H1 (cell line): ENCODE results near the gene MB.

Experiments
- CEBPB ChIP-seq: IDR thresholded peaks from 2 replicates; pipeline ENCODE4 v1.6.1; 2012; ENCODE audit warnings: low read depth, low read length
- CHD2 ChIP-seq: IDR thresholded peaks from 2 replicates; pipeline ENCODE4 v1.6.1; 2012; ENCODE audit warnings: low read length, improper control_type of control experiment
- KDM1A ChIP-seq: fragments of 200-600, 300-600 bp; sonication (generic); IDR thresholded peaks from 2 replicates; pipeline ENCODE4 v1.7.1; 2016; ENCODE audit warnings: mild to moderate bottlenecking, low read length, borderline replicate concordance
- POLR2AphosphoS5 ChIP-seq: IDR thresholded peaks from 2 replicates; pipeline ENCODE4 v1.6.1; 2011; ENCODE audit warnings: low read depth, low read length
- SIN3A ChIP-seq, 2 experiments: IDR thresholded peaks in 1 of 2; conservative IDR thresholded peaks in 1 of 2; 2 replicates each; pipeline ENCODE4 v1.6.1; 2011 to 2012; ENCODE audit warnings: low read length in 2 of 2, improper control_type of control experiment in 1 of 2, low read depth in 1 of 2, mild to moderate bottlenecking in 1 of 2
- TF ChIP-seq, protein P1 (sequence below), 3 experiments: IDR thresholded peaks; 1 replicate in 2 of 3; 2 replicates in 1 of 3; pipeline versions ENCODE4 v1.5.1 to v1.6.1; 2011; ENCODE audit warnings: low read length in 3 of 3, mild to moderate bottlenecking in 3 of 3, inconsistent platforms in 2 of 3, low read depth in 1 of 3, moderate library complexity in 1 of 3; ENCODE audit not compliant: insufficient read depth in 1 of 3; ENCODE audit errors: control extremely low read depth in 1 of 3

DNA sequence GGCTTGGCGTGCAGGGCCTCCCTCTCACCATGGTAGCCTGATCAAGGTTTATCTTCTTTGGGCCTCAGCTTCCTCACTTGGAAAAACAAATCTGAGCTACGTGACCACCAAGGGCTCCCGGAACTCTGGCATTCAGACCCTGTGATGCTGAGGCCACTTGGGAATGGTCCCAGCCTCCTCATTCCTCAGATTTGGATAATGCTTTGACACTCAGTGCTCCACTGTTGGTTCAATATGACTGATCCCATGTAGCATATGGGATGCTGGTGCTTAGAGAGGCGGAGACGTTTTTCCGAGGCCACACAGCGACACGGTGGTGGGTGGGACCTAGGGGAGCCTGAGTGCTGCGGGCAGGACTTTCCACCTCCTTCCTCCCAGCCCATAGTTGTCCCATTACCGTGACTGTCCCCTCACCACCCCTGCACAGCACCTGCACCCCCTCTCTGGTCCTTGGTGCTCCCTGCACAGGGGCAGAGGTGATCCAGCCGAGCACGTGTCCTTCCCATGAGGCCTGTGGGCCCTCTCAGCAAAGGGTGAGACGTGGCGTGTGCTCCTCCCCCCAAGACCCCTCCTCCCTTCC is 23.1 kb downstream of the MB start:
- TF ChIP-seq, protein P1, sequence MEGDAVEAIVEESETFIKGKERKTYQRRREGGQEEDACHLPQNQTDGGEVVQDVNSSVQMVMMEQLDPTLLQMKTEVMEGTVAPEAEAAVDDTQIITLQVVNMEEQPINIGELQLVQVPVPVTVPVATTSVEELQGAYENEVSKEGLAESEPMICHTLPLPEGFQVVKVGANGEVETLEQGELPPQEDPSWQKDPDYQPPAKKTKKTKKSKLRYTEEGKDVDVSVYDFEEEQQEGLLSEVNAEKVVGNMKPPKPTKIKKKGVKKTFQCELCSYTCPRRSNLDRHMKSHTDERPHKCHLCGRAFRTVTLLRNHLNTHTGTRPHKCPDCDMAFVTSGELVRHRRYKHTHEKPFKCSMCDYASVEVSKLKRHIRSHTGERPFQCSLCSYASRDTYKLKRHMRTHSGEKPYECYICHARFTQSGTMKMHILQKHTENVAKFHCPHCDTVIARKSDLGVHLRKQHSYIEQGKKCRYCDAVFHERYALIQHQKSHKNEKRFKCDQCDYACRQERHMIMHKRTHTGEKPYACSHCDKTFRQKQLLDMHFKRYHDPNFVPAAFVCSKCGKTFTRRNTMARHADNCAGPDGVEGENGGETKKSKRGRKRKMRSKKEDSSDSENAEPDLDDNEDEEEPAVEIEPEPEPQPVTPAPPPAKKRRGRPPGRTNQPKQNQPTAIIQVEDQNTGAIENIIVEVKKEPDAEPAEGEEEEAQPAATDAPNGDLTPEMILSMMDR (IDR thresholded peaks at IDR 0.05; ENCODE audit: control extremely low read depth in 1 of 3, insufficient read depth in 1 of 3, low read depth in 1 of 3, low read length in 3 of 3): no peak
- TF ChIP-seq CHD2: no peak
- TF ChIP-seq SIN3A (conservative IDR thresholded peaks at IDR 0.05 in 1 of 2, IDR thresholded peaks at IDR 0.05 in 1 of 2; ENCODE audit: low read depth in 1 of 2, low read length in 2 of 2): no peak
- TF ChIP-seq POLR2AphosphoS5: no peak
- no peak for TF ChIP-seq KDM1A
- no peak for TF ChIP-seq CEBPB
